Raji (cell line): ENCODE measurements around the gene PLXND1.

ENCODE experiments used
- POLR2A ChIP-seq: IDR thresholded peaks from 2 replicates; pipeline ENCODE4 v1.6.1; 2011; ENCODE audit warnings: low read depth, low read length, control low read depth; ENCODE audit not compliant: insufficient read depth

The PLXND1 gene

GRCh38 chr3:129526121-129526900, 80.2 kb downstream of the PLXND1 start:
- TF ChIP-seq POLR2A: no peak

- TF ChIP-seq POLR2A: no peak
Observed at GRCh38 chr3:129525341-129525968, 81.0 kb downstream of the PLXND1 start.

- no peak for TF ChIP-seq POLR2A
Observed at GRCh38 chr3:129524081-129524480, 82.4 kb downstream of the PLXND1 start.

- TF ChIP-seq POLR2A: no peak
Observed at GRCh38 chr3:129522953-129523352, 83.5 kb downstream of the PLXND1 start.

GRCh38 chr3:129521611-129522010, 84.9 kb downstream of the PLXND1 start:
- no peak for TF ChIP-seq POLR2A

- no peak for TF ChIP-seq POLR2A
Observed at GRCh38 chr3:129520960-129521359, 85.5 kb downstream of the PLXND1 start.

- TF ChIP-seq POLR2A: no peak
Observed at GRCh38 chr3:129519896-129520715, 86.4 kb downstream of the PLXND1 start.

GRCh38 chr3:129519449-129519848, 87.0 kb downstream of the PLXND1 start:
- TF ChIP-seq POLR2A: no peak

- TF ChIP-seq POLR2A: no peak
Observed at GRCh38 chr3:129518581-129518980, 87.9 kb downstream of the PLXND1 start.

- TF ChIP-seq POLR2A: no peak
Observed at GRCh38 chr3:129518038-129518561, 88.4 kb downstream of the PLXND1 start.

GRCh38 chr3:129517516-129517915, 89.0 kb downstream of the PLXND1 start:
- no peak for TF ChIP-seq POLR2A

GRCh38 chr3:129514563-129514962, 91.9 kb downstream of the PLXND1 start:
- no peak for TF ChIP-seq POLR2A

- no peak for TF ChIP-seq POLR2A
Observed at GRCh38 chr3:129514110-129514509, 92.4 kb downstream of the PLXND1 start.

- TF ChIP-seq POLR2A: no peak
Observed at GRCh38 chr3:129513705-129514104, 92.8 kb downstream of the PLXND1 start.

GRCh38 chr3:129512595-129512994, 93.9 kb downstream of the PLXND1 start:
- TF ChIP-seq POLR2A: no peak
